Hepatocyte (in vitro differentiated cells): Measurements from ENCODE around the gene ZCCHC7.

Experiments used
- EZH2 ChIP-seq: fragments of 200-600 bp; sonication (generic); IDR thresholded peaks from 2 replicates; pipeline ENCODE4 v1.6.1; 2016; ENCODE audit warnings: antibody characterized with exemption, mild to moderate bottlenecking, borderline replicate concordance
- EZH2phosphoT487 ChIP-seq: fragments of 200-600 bp; sonication (generic); IDR thresholded peaks from one replicate; pipeline ENCODE4 v1.6.1; 2018; ENCODE audit warnings: antibody characterized with exemption, mild to moderate bottlenecking, low read depth, moderate library complexity; ENCODE audit not compliant: unreplicated experiment, severe bottlenecking
- TF ChIP-seq, protein P1 (sequence below): fragments of 200-600 bp; sonication (generic); IDR thresholded peaks from 2 replicates; pipeline ENCODE4 v1.5.1; 2016; ENCODE audit warnings: antibody characterized with exemption, mild to moderate bottlenecking; ENCODE audit not compliant: poor library complexity

DNA sequence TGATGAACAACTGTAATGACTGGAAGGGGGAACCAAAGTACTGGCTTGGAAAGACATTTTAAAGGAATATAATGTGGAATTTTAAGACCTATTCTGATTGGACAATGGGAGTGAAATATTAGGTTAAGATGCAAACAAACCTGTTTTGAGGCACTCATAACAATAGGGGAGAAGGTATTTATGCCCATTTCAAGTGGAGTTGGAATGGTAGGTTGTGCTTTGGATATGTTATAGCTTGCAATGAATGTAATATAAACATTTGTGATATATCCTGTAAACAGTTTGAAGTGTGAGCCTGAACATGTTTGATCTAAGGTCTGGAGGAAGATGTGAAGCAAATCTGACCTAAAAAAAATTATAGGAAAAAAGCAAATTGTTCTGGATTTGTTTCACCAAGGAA, 172.5 kb downstream of the ZCCHC7 start:
- TF ChIP-seq, protein P1, sequence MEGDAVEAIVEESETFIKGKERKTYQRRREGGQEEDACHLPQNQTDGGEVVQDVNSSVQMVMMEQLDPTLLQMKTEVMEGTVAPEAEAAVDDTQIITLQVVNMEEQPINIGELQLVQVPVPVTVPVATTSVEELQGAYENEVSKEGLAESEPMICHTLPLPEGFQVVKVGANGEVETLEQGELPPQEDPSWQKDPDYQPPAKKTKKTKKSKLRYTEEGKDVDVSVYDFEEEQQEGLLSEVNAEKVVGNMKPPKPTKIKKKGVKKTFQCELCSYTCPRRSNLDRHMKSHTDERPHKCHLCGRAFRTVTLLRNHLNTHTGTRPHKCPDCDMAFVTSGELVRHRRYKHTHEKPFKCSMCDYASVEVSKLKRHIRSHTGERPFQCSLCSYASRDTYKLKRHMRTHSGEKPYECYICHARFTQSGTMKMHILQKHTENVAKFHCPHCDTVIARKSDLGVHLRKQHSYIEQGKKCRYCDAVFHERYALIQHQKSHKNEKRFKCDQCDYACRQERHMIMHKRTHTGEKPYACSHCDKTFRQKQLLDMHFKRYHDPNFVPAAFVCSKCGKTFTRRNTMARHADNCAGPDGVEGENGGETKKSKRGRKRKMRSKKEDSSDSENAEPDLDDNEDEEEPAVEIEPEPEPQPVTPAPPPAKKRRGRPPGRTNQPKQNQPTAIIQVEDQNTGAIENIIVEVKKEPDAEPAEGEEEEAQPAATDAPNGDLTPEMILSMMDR: no peak
- TF ChIP-seq EZH2: no peak
- TF ChIP-seq EZH2phosphoT487: no peak
